ENCODE data around the gene FXYD5. TPM values are rescaled to one million over a fixed set of nuclear protein-coding genes. Genes with fewer than 3 reads are reported as not detected.

The FXYD5 gene
- total and polyA plus RNA-seq, 2 donors (not counting 1 experiment from before 2014, with no cell fraction given), result 310 to 390 TPM

GRCh38 chr19:35135389-35135909 lies 19.1 kb upstream of the FXYD5 start:
- H3K36me3 ChIP-seq (replicated peaks in 1 of 2; ENCODE audit: control extremely low read depth in 1 of 2, control insufficient read depth in 1 of 2, extremely low read depth in 1 of 2, insufficient read depth in 2 of 2, low read length in 1 of 2), result no peaks in the 10 kb centered on the region
- TF ChIP-seq EZH2 (IDR thresholded peaks at IDR 0.05; ENCODE audit: borderline replicate concordance, insufficient read depth, low read depth, low read length, poor library complexity, severe bottlenecking) (no peak), CTCF (IDR thresholded peaks at IDR 0.05) (peak; percentile 82)
- Mint-ChIP-seq H3K27me3 (peaks cover 5% of the 10 kb centered on the region), H3K9me3 (ENCODE audit: insufficient read depth) (peaks cover 3% of the 10 kb centered on the region), H3K4me1 (peaks cover 21% of the 10 kb centered on the region), H3K27ac (peak overlapping the region; percentile 75), H3K4me3 (no peak overlapping the region)
- peaks cover 0 to 28% of the 10 kb centered on the region in 2 donors for H3K4me1 ChIP-seq (ENCODE audit: control insufficient read depth in 2 of 2, insufficient read depth in 2 of 2, low read length in 2 of 2)
- peak; percentile 79 for DNase-seq
- ATAC-seq (ENCODE audit: low read depth), result peak; percentile 93
- H4K20me1 ChIP-seq (ENCODE audit: control insufficient read depth, insufficient read depth, low read length, poor library complexity, severe bottlenecking), result no peaks in the 10 kb centered on the region
- peaks cover 0 to 2% (median 0%) of the 10 kb centered on the region in 4 experiments for H3K27me3 ChIP-seq (replicated peaks in 1 of 4; ENCODE audit: control extremely low read depth in 1 of 4, control insufficient read depth in 3 of 4, insufficient read depth in 4 of 4, low read length in 3 of 4)
- no peak overlapping the region for H3K4me3 ChIP-seq (ENCODE audit: control extremely low read depth in 1 of 5, extremely low read depth in 1 of 5, insufficient read depth in 1 of 5, low read depth in 2 of 5, low read length in 4 of 5)
- no CpG with 5 or more reads among the region's 7 CpGs for WGBS (ENCODE audit: insufficient coverage)
- ChIA-PET CTCF (interaction anchor here (0.7 to 5.9 kb wide), 22 partner anchors 11 to 360 kb away, joined by 3 to 65 read pairs (median 6); partner anchors contain the start of genes FXYD3 and FXYD5), POLR2A (interaction anchor here (1.1 kb wide), 1 partner anchor 11 kb away, joined by 3 read pairs; no protein-coding TSS in a partner anchor)
- no peaks in the 10 kb centered on the region for H3K79me2 ChIP-seq (ENCODE audit: control insufficient read depth, insufficient read depth, low read length)
- no peak overlapping the region for H3K9ac ChIP-seq (ENCODE audit: low read length)
- no peak overlapping the region for H3K4me2 ChIP-seq (replicated peaks; ENCODE audit: low read depth, low read length, poor library complexity, severe bottlenecking)
- intact Hi-C loops (cut with micrococcal nuclease), result loop anchor here (1.0 kb wide), 3 partner anchors 11 to 68 kb away; no protein-coding TSS in a partner anchor
- H3K27ac ChIP-seq (ENCODE audit: low read length in 2 of 2), result no peak overlapping the region
- peaks cover 0 to 3% (median 0%) of the 10 kb centered on the region in 3 donors for H3K9me3 ChIP-seq (ENCODE audit: control extremely low read depth in 1 of 3, control insufficient read depth in 2 of 3, insufficient read depth in 1 of 3, low read length in 2 of 3)
- H2AFZ ChIP-seq (ENCODE audit: insufficient read depth, low read depth, low read length, poor library complexity, severe bottlenecking), result no peak overlapping the region

GRCh38 chr19:35136231-35136630 lies 18.3 kb upstream of the FXYD5 start:
- H3K4me3 ChIP-seq (ENCODE audit: control extremely low read depth in 1 of 5, extremely low read depth in 1 of 5, insufficient read depth in 1 of 5, low read depth in 2 of 5, low read length in 4 of 5), result no peak overlapping the region
- H3K9me3 ChIP-seq (ENCODE audit: control extremely low read depth in 1 of 3, control insufficient read depth in 2 of 3, insufficient read depth in 1 of 3, low read length in 2 of 3), result peaks cover 0 to 3% (median 0%) of the 10 kb centered on the region in 3 donors
- peaks cover 3% of the 10 kb centered on the region for H3K9me3 Mint-ChIP-seq (ENCODE audit: insufficient read depth)
- H3K27me3 ChIP-seq (replicated peaks in 1 of 4; ENCODE audit: control extremely low read depth in 1 of 4, control insufficient read depth in 3 of 4, insufficient read depth in 4 of 4, low read length in 3 of 4), result peaks cover 0 to 2% (median 0%) of the 10 kb centered on the region in 4 experiments
- no peak overlapping the region for H2AFZ ChIP-seq (ENCODE audit: insufficient read depth, low read depth, low read length, poor library complexity, severe bottlenecking)
- H3K27me3 Mint-ChIP-seq, result peaks cover 12% of the 10 kb centered on the region
- intact Hi-C loops (cut with micrococcal nuclease), result no loop called here
- TF ChIP-seq EZH2 (IDR thresholded peaks at IDR 0.05; ENCODE audit: borderline replicate concordance, insufficient read depth, low read depth, low read length, poor library complexity, severe bottlenecking), result no peak
- TF ChIP-seq CTCF (IDR thresholded peaks at IDR 0.05), result no peak
- H3K4me1 Mint-ChIP-seq, result peaks cover 27% of the 10 kb centered on the region
- H3K4me1 ChIP-seq (ENCODE audit: control insufficient read depth in 2 of 2, insufficient read depth in 2 of 2, low read length in 2 of 2), result peaks cover 4 to 34% of the 10 kb centered on the region in 2 donors
- H3K27ac ChIP-seq (ENCODE audit: low read length in 2 of 2), result no peak overlapping the region
- ChIA-PET POLR2A (interaction anchor here (1.0 to 1.1 kb wide), 2 partner anchors 12 to 133 kb away, joined by 3 read pairs; no protein-coding TSS in a partner anchor), CTCF (interaction anchor here (0.7 to 5.9 kb wide), 21 partner anchors 11 to 359 kb away, joined by 3 to 65 read pairs (median 6); partner anchors contain the start of genes FXYD3, FXYD5 and USF2)
- no peak overlapping the region for H3K4me3 Mint-ChIP-seq
- no peak overlapping the region for H3K9ac ChIP-seq (ENCODE audit: low read length)
- H3K27ac Mint-ChIP-seq, result peak overlapping the region; percentile 3
- 94% methylated on average over 10 of the region's 11 CpGs for WGBS (ENCODE audit: insufficient coverage)
- H3K79me2 ChIP-seq (ENCODE audit: control insufficient read depth, insufficient read depth, low read length), result no peaks in the 10 kb centered on the region
- DNase-seq, result no peak
- H3K4me2 ChIP-seq (replicated peaks; ENCODE audit: low read depth, low read length, poor library complexity, severe bottlenecking), result no peak overlapping the region
- no peak for ATAC-seq (ENCODE audit: low read depth)
- H3K36me3 ChIP-seq (replicated peaks in 1 of 2; ENCODE audit: control extremely low read depth in 1 of 2, control insufficient read depth in 1 of 2, extremely low read depth in 1 of 2, insufficient read depth in 2 of 2, low read length in 1 of 2), result no peaks in the 10 kb centered on the region
- no peaks in the 10 kb centered on the region for H4K20me1 ChIP-seq (ENCODE audit: control insufficient read depth, insufficient read depth, low read length, poor library complexity, severe bottlenecking)

Data from B cell (primary cell).